Ramos (cell line): ENCODE results near the gene FCER1A.
"Not testable (repeated sequence)": the region's sequence is repeated elsewhere in the genome, so short reads cannot be mapped to it uniquely, and the experiment has no call there.

Experiments used
- in situ Hi-C: fragments of 300-500 bp; cut with MboI; formaldehyde crosslinking; loops from one replicate; pipeline ENCODE4 v1.14.3; 2022; ENCODE audit warnings: low sequenced_read_pairs; ENCODE audit not compliant: unreplicated experiment

Gene FCER1A

DNA sequence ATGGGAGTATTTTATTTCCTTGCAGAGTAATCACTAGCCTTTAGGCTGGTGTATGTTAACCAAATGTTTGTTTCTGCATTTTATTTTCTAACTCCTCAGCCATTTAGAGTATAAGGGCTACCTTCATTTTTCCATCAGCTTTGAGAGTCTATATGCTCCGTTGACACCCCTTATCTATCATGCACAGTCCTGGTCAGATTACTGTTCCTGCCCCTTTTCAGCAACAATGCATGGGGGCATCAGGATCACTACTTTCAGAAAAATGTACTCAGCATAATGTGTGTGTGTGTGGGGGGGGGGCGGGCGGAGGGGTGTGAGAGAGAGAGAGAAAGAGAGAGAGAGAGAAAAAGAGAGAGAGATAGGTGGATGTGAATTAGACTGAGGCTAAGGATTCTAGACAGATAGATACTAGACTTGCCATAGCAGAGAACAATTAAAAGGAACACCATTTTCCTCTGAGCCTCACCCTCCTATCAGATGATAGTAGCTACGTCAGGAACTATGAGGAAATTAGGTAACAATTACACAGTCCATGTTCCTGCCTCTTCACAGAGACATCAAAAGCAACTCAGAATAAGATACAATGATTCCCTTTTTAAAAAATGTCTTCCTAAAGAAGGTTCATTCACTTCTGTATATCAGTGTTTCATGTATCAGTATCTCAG is 40.8 kb downstream of the FCER1A start:
- in situ Hi-C loops, result no loop called here

DNA sequence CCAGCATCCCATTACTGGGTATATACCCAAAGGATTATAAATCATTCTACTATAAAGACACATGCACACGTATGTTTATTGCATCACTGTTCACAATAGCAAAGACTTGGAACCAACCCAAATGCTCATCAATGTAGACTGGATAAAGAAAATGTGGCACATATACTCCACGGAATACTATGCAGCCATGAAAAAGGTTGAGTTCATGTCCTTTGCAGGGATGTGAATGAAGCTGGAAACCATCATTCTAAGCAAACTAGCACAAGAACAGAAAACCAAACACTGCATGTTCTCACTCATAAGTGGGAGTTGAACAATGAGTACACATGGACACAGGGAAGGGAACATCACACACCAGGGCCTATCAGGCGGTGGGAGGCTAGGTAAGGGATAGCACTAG is 47.2 kb downstream of the FCER1A start:
- in situ Hi-C loops, result not testable (repeated sequence)

DNA sequence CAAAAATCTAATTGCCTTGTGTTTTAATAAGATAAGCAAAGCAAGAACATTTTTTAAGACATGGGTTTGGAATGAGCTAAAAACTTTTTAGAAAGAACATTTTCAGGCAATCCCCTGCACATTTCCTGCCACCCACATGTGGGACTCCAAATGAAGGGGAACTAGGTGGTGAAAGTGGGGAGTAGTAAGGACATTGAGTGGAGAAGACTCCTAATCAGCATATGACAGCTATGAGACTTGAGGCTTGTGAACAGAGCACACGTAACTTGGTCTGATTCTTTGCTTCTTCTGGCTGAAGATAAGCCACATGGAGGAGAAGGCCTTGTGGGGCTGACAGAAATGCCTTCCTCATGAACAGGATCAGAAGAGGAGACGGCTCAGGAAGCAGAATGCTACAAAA is 50.3 kb downstream of the FCER1A start:
- in situ Hi-C loops, result no loop called here
